Measurements from ENCODE around the gene MOAP1.

GRCh38 chr14:93230539-93230938 is 45.8 kb upstream of the MOAP1 start:
- no peak for TF ChIP-seq CTCF (IDR thresholded peaks at IDR 0.05 in 4 of 5, conservative IDR thresholded peaks at IDR 0.05 in 1 of 5)
- no peak for TF ChIP-seq POLR2A (IDR thresholded peaks at IDR 0.05)

Measured in gastrocnemius medialis (tissue), 4 donors.